Amniotic epithelial cell (primary cell): ENCODE measurements around the gene GRK5.

Experiments used
- DNase-seq: peaks from one replicate; pipeline ENCODE4 v3.0.0-alpha.2; 2010; ENCODE audit warnings: low read depth

The GRK5 gene

DNA sequence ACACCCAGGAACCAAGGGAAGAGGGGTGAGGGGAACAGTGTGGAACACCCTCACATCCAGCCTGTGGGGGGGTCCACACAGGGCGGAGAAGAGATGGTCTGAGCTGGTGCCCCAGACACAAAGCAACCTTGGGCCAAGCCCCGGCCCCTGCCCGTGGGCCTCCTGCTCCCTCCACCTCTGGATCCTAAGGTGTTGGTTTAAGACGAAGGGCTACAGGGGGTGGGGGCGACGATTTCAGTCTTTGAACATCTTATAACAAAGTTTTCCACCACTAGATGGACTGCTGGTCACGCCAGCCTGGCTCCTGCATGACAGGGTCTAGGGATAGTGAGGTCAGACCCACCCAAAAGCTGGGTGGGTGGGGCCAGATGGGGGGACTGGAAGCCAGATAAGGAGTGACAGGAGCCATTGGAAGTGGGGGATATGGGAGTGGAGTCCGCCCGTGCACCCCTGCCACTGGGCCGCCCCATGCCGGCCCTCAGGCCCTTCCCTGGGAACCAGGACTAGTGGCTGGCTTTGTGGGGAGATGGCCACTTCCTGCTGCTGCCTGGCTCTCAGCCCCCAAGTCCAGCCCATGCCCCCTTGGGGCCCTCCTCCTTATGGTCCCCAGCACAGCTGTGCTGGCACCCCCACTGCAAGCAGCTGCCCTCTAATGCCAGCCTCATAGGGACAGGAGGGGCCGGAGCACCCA, 236.7 kb downstream of the GRK5 start:
- no peak for DNase-seq

DNA sequence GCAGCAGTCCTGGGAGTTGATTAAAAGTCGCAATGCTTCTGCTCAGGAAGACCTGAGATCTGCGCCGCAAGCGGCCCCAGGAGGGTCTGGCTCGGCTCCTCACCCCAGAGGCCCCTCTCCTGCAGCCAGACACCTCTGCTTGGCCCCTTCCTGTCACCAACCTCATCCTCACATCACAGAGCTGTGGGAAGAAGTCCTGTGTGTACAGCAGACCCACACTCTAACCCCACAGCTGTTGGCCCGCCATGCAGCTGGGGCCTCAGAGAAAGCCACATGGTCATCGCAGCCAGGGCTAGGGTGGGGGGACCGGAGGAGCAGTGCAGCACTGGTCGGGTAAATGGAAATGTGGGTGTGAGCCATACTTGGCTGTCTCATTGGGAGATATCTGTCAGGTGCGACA, 237.5 kb downstream of the GRK5 start:
- no peak for DNase-seq

DNA sequence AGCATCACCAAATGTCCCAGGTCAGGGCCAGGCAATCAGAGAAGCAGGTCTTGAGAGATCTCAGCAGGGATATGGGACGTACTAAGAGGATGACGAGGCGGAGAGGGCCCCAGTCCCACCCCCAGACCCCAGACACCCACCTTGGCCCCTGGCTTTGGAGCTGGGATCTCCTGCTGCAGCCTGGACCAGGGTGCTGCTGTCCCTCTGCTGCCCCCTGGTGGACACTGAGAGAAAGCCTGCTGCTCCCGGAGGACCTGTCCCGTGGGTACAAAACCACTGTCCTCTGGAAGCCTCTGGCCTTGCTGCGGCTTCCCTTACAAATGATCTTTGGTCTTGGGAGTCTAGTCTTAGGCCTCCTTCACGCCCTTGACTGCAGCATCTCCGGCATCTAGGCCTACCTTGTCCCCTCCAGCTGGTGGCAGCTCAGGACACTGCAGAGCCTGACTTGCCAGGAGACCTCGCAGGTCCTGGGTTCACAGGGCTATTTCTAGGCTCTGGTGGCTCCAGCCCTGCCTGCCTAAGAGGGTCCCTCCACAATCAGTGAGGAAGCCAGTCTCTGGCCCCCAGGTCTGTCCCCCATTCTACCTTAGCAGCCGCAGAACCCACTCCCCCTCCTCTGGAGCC, 238.1 kb downstream of the GRK5 start:
- peak; percentile 51 for DNase-seq

GRCh38 chr10:119445935-119446317, 238.6 kb downstream of the GRK5 start:
- no peak for DNase-seq

DNA sequence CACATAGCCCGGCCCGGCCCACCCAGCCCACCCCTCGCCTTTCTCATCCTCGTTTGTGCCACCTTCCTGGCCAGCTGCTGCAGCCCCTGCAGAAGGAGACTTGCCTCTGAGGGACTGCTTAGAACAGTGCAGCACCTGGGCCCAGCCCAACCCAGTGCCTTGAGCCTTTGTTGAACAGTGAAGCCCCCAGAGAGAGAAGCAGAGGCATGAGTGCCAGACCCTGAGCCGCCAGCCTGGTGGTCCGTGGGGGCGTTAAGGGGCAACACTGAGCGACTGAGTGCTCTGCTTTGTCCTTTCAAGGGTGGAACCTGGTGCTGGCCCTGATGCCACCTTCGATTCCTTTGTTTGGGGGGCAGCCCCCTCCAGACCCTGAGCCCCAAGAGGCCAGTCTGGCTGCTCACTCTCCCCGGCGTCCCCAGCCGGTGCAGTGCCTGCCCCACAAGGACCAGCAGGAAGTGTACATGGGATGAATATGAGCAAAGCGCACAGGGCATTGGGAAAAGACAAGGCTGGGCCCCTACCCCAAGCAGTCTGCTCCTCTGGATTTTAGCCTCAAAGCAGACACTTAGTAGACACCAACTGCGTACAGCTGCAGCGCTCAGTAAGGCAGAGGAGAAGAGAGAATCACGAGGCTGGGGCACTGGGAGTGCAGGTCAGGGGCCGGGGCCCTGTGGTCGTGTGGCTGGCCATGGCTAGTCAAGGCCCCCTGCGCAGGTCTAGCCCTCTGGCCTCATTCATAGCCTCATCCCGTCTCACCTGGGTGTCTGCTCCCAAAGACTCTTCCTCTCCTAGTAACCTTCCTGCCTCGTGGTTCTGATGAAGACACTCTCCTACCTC, 239.3 kb downstream of the GRK5 start:
- no peak for DNase-seq

DNA sequence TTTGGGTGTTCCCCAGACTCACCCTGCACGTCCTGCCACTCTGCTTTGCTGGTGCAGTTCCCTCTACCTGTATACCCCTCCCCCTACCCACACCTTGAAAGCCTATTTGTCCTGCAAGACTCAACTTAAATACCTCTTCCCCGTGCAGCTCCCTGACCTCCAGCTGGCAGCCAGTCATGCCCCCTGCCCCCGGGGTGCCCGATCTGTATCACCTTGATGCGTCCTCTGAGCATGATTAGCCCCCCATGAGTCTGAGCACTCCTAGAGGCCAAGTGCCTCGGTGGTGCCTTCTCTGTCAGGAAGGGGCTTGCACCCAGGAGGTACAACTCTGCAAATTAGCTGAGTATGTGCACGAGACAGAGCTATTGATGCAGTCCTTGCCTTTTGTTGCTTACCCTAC, 240.1 kb downstream of the GRK5 start:
- DNase-seq, result no peak

- no peak for DNase-seq
These were observed 240.6 kb downstream of the GRK5 start for GRCh38 chr10:119447823-119448546.

DNA sequence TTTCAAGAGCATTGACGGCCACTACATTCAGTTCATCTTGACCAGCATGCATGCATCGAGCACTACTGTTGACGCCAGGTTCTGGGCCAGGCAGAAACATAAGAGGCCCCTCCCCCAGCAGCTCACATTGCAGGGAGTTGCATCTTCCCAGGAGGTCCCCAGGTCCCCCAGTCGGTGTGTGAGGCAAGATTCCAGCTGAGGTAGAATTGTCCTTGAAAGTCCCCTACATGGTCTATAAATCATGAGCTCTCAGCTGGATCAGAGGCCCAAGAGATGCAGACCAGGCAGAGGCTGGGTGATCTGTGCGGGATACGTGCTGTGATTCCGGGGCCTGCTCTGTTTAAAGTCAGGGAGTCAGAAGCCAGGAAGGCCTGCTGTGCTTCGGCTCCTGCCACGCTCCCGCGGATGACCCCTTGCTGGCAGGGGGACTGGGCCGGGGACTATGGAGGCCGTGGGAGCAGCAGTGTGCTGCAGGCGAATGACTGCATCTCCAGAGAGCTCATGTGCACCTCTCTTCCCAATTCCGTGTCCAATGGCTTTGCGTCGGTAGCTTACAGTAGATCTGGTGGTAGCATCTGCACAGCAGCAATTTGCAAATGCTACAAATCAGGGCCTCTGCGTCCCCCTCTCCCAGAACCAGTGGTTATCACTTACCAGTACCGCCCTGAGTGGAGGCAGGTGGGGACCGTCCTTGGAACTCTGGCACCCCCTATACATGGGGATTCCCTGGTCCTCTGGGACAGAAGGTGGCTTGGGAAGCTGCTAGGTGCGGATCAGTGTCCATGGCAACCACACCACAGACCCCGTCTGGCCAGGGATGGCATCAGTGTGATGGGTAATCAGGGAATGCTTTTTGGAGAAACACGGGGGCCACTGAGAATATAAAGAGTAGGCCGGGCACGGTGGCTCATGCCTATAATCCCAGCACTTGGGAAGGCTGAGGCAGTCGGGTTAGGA, 241.5 kb downstream of the GRK5 start:
- no peak for DNase-seq

- DNase-seq, result no peak
These were observed 242.5 kb downstream of the GRK5 start for GRCh38 chr10:119449760-119450461.

DNA sequence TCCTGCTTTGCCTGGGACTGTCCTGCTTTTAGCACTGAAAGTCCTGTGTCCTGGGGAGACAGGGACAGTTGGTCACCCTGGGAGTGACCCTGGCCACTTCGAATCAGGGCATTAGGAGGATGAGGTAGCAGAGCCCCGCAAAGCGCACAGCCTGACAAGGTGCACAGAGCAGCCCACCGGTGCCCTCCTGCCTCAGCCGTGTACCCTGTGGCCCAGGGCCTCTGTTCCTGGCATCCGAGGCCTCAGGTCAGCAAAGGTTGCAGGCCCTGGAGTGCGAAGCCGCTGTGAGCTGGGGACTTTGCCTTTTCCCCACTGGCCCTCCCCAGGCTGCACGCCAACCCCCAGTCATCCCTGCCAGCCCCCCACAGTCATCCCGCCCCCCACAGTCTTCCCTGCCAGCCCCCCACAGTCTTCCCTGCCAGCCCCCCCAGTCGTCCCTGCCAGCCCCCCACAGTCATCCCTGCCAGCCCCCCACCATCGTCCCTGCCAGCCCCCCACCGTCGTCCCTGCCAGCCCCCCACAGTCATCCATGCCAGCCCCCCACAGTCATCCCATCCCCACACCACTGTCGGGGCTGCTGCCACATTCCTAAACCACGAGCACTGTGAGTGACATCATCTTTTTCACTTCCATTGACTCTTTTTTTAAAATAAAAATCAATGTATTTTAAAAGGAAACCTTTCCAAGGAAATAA, 243.4 kb downstream of the GRK5 start:
- DNase-seq, result no peak

DNA sequence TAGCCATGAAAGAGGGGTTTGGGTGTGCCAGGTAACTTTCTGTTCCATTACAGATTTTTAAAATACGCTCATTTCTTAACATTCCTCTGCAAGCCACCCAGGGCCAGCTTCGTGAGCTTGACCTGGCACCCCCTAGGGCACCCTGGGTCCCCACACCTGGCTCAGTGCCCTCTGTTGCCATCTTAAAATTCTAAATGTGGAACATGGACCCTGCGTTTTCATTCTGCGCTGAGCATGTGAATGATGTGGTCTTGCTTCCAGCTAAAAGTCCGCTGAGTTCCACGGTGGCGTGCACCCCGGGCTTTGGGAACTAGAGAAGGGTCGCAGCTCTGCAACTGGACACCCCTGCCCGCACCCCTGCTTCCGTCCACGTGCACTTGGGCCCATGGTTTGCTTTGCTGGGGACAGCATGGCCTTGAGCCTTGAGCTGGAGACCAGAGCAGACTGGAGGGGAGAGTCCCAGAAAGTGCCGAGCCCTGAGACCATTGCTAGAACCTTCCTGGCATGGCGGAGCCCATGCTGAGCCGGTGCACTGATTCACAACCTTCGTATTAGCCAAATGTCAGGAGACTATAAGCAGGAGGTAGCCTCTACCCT, 244.0 kb downstream of the GRK5 start:
- DNase-seq, result no peak

- DNase-seq, result no peak
These were observed 245.0 kb downstream of the GRK5 start for GRCh38 chr10:119452396-119452795.

GRCh38 chr10:119453313-119453712, 245.9 kb downstream of the GRK5 start:
- DNase-seq, result no peak

- no peak for DNase-seq
These were observed 246.9 kb downstream of the GRK5 start for GRCh38 chr10:119454316-119454715.

- no peak for DNase-seq
These were observed 247.6 kb downstream of the GRK5 start for GRCh38 chr10:119454990-119455389.

DNA sequence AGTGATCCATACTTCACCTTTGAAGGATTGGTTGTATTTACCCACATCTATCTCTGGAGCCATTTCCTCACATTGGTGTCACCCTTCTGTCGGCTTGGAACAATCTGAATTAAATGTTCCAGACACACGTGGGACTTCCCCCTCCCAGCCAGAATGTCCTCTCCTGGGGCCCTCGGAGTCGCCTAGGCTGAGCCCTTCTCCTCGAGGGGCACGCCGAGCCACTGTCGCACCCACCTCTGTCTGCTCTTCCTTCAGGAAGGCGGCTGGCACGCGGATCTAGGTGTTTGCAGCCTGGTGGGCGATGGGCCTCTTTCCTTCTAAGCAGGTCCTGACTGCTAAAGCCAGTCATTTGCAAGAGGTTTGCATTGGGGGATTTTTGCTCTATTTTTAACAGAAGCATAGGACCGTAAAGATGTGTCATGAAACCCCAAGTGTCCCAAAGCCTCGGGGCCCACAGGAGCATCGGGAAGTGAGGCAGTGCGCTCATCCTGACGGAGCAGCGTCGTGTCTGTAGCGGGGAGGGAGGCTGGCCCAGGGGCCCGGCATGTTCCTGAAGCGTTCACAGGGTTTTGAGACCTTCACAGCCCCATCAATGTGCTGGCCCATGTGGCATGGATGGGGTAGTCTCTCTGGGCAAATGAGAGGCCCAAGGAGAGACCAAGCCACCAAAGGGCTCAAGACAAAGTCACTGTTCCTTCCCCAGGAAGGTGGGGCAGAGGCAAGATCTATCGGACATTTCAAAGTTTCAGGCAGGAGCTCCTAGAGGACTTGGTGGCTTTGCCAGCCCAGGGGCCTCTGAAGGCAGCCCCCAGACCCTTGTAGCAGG, 248.5 kb downstream of the GRK5 start:
- no peak for DNase-seq

- no peak for DNase-seq
These were observed 249.1 kb downstream of the GRK5 start for GRCh38 chr10:119456435-119456810.

DNA sequence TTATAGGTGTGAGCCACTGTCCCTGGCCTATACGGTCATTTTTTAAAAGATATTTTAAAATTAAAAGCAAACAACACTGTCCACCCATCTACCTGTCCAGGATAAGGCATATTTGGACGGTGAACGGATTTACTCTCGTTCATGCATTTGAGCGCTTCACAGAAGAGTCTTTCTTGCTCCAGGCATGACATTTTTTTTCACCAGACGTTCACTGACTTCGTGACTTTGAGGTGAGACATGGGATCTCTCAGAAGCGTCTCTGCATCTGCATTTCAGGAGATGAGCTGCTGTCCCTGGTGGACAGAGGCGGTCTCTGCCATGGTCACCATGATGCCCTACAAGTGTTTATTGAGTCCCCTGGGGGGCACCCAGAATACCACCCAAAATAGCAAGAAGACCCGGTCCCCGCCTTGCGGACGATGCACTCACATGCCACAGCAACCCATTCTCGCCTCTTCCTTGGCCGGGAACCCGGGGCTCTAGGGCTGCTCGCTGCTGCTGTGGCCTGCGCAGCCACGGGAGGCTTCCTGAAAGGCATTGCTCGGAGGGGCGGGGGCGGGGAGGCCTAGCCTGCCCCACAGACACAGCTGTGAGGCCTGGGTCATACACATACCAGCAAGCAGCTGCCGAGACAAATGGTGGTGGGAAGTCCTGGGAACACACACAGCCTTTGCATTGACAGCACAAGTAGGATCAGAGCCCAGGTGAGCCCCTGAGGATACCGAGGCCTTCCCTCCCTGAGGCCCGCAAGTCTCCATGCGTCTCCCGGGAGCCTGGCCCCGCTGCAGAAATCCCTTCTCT, 250.8 kb downstream of the GRK5 start:
- DNase-seq, result no peak
